ENCODE data around the gene ZDHHC14. TPM values are rescaled to one million over a fixed set of nuclear protein-coding genes. Genes with fewer than 3 reads are reported as not detected.

ZDHHC14 gene
- total and polyA plus RNA-seq, 2 of the 8 experiments (the other 6 are each of a cell fraction or from before 2014, with no cell fraction given) = 2.9 to 5.3 TPM

GRCh38 chr6:157337751-157338150, 43.2 kb upstream of the ZDHHC14 start:
- FAIRE-seq (no peak), DNase-seq (ENCODE audit: low read depth in 1 of 2, low spot score in 2 of 2) (no peak)
- Histone ChIP-seq H3K9ac (replicated peaks in 1 of 4; ENCODE audit: extremely low read depth in 1 of 4, low read depth in 3 of 4, low read length in 3 of 4) (no peak overlapping the region), H3K27ac (ENCODE audit: low read depth, low read length) (no peak overlapping the region), H3K36me3 (ENCODE audit: control insufficient read depth in 2 of 4, insufficient read depth in 4 of 4, low read length in 3 of 4) (no peaks in the 10 kb centered on the region), H2BK20ac (ENCODE audit: low read length) (no peak overlapping the region), H2AK5ac (ENCODE audit: low read depth, low read length) (no peak overlapping the region), H3K23me2 (ENCODE audit: low read depth, low read length) (no peaks in the 10 kb centered on the region), H2BK5ac (ENCODE audit: low read depth, low read length) (no peak overlapping the region), H4K20me1 (replicated peaks in 1 of 2; ENCODE audit: control insufficient read depth in 1 of 2, insufficient read depth in 2 of 2, low read length in 2 of 2) (no peaks in the 10 kb centered on the region), H4K8ac (ENCODE audit: extremely low read depth, insufficient read depth, low read length) (no peak overlapping the region), H3K18ac (ENCODE audit: extremely low read depth, low read length) (no peak overlapping the region), H3K56ac (replicated peaks; ENCODE audit: insufficient read length, low read depth, low read length) (no peak overlapping the region), H4K5ac (ENCODE audit: insufficient read length, low read depth, low read length) (no peak overlapping the region), H3K4me3 (ENCODE audit: extremely low read depth in 1 of 4, insufficient read depth in 2 of 4, low read depth in 3 of 4, low read length in 4 of 4) (no peak overlapping the region), H3K4me1 (replicated peaks in 1 of 4; ENCODE audit: control insufficient read depth in 3 of 4, insufficient read depth in 4 of 4, low read length in 3 of 4) (no peaks in the 10 kb centered on the region), H3K9me3 (ENCODE audit: insufficient read depth in 2 of 2, low read depth in 1 of 2, low read length in 1 of 2) (no peaks in the 10 kb centered on the region), H3K27me3 (replicated peaks in 1 of 4; ENCODE audit: control insufficient read depth in 3 of 4, extremely low read depth in 1 of 4, insufficient read depth in 3 of 4, low read length in 3 of 4) (no peaks in the 10 kb centered on the region; a peak in 1 of 7 replicates), H2BK120ac (replicated peaks; ENCODE audit: low read depth, low read length) (no peak overlapping the region), H3K14ac (ENCODE audit: insufficient read length) (no peak overlapping the region), H3K4ac (replicated peaks; ENCODE audit: insufficient read length, low read depth, low read length) (no peak overlapping the region), H3K23ac (ENCODE audit: insufficient read length) (no peak overlapping the region), H3K79me1 (ENCODE audit: low read depth, low read length) (no peaks in the 10 kb centered on the region), H2BK12ac (ENCODE audit: low read depth, low read length) (no peak overlapping the region), H2AFZ (ENCODE audit: low read length) (no peak overlapping the region), H3K79me2 (ENCODE audit: control insufficient read depth in 1 of 2, insufficient read depth in 2 of 2, low read length in 2 of 2) (no peaks in the 10 kb centered on the region), H4K91ac (replicated peaks; ENCODE audit: insufficient read length, low read length) (no peak overlapping the region), H3K4me2 (ENCODE audit: insufficient read depth in 1 of 2, low read depth in 2 of 2, low read length in 2 of 2) (no peak overlapping the region), H2BK15ac (ENCODE audit: low read length) (no peak overlapping the region)
- POLR2A ChIA-PET (ENCODE audit: partially characterized antibody) = interaction anchor here (2.0 kb wide), 1 partner anchor 12 kb away, joined by 6 read pairs; no protein-coding TSS in a partner anchor
- CTCF ChIA-PET (ENCODE audit: partially characterized antibody) = interaction anchor here (1.0 to 7.7 kb wide), 5 partner anchors 13 to 352 kb away, joined by 3 to 73 read pairs (median 3); partner anchors contain the start of gene TMEM242
- WGBS, 2 experiments (ENCODE audit: extremely low coverage in 1 of 2, insufficient coverage in 1 of 2, insufficient read length in 1 of 2, insufficient replicate concordance in 2 of 2, low coverage in 1 of 2, low lambda C conversion rate in 2 of 2, missing lambda C conversion rate in 1 of 2) = 94% methylated on average over 2 of the region's 2 CpGs; no CpG with 5 or more reads in 1 of the 2 experiments
- no peak for TF ChIP-seq TCF12 (IDR thresholded peaks at IDR 0.05; ENCODE audit: low read depth, low read length)
- no peak for TF ChIP-seq SRF (IDR thresholded peaks at IDR 0.05; ENCODE audit: low read depth, low read length)
- TF ChIP-seq, protein P1, sequence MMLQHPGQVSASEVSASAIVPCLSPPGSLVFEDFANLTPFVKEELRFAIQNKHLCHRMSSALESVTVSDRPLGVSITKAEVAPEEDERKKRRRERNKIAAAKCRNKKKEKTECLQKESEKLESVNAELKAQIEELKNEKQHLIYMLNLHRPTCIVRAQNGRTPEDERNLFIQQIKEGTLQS (IDR thresholded peaks at IDR 0.05; ENCODE audit: insufficient read depth, low read depth, low read length) = no peak
- no peak for TF ChIP-seq SP1 (IDR thresholded peaks at IDR 0.05; ENCODE audit: low read depth, low read length)
- TF ChIP-seq EP300 (IDR thresholded peaks at IDR 0.05; ENCODE audit: borderline replicate concordance in 1 of 2, low read depth in 2 of 2, low read length in 2 of 2) = no peak
- TF ChIP-seq POLR2AphosphoS5 (IDR thresholded peaks at IDR 0.05; ENCODE audit: low read depth, low read length) = no peak
- no peak for TF ChIP-seq NRF1 (IDR thresholded peaks at IDR 0.05; ENCODE audit: low read depth, low read length)
- no peak for TF ChIP-seq PHF8 (conservative IDR thresholded peaks at IDR 0.05; ENCODE audit: low read depth, low read length)
- TF ChIP-seq HDAC6 (IDR thresholded peaks at IDR 0.05; ENCODE audit: low read depth, low read length) = no peak
- TF ChIP-seq CEBPB (IDR thresholded peaks at IDR 0.05; ENCODE audit: low read depth, low read length) = no peak
- TF ChIP-seq TEAD4 (IDR thresholded peaks at IDR 0.05; ENCODE audit: low read depth, low read length) = no peak
- TF ChIP-seq CHD1 (IDR thresholded peaks at IDR 0.05; ENCODE audit: low read depth, low read length) = no peak
- no peak for TF ChIP-seq SAP30 (IDR thresholded peaks at IDR 0.05; ENCODE audit: insufficient read depth, insufficient replicate concordance, low read length)
- TF ChIP-seq TAF7 (optimal IDR thresholded peaks at IDR 0.05; ENCODE audit: borderline replicate concordance, low read depth, low read length) = no peak
- no peak for TF ChIP-seq RFX5 (IDR thresholded peaks at IDR 0.05; ENCODE audit: borderline replicate concordance, low read depth, low read length)
